ENCODE data around the gene ITFG2.

DNA sequence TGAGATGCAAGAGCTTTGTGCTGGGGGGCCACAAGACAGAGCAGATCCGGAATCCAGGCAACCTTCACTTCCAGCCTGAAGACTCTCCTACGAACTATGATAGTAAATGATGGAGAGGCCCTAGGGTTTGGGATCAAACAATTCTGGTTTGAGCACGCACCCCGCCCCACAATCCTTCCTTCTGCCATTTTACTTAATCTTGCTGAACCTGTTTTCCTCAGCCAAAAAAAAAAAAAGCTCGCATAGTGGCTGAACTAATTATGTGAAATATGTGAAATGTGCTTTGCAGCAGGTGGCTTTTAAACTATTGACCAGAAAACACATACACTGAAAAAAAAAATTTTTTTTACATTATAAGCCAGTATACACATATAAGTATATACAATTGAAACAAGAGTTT is 667 bp upstream of the ITFG2 start:
- TF ChIP-seq, protein P1, sequence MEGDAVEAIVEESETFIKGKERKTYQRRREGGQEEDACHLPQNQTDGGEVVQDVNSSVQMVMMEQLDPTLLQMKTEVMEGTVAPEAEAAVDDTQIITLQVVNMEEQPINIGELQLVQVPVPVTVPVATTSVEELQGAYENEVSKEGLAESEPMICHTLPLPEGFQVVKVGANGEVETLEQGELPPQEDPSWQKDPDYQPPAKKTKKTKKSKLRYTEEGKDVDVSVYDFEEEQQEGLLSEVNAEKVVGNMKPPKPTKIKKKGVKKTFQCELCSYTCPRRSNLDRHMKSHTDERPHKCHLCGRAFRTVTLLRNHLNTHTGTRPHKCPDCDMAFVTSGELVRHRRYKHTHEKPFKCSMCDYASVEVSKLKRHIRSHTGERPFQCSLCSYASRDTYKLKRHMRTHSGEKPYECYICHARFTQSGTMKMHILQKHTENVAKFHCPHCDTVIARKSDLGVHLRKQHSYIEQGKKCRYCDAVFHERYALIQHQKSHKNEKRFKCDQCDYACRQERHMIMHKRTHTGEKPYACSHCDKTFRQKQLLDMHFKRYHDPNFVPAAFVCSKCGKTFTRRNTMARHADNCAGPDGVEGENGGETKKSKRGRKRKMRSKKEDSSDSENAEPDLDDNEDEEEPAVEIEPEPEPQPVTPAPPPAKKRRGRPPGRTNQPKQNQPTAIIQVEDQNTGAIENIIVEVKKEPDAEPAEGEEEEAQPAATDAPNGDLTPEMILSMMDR (IDR thresholded peaks at IDR 0.05), result no peak
- no peak for TF ChIP-seq POLR2A (IDR thresholded peaks at IDR 0.05)

All from thyroid gland (tissue), 4 donors.